SK-N-SH (cell line): ENCODE data around the gene DMRT1.

Source experiments
- EP300 ChIP-seq, 2 experiments: IDR thresholded peaks; 2 replicates each; pipeline versions ENCODE4 v1.4.0 to v1.6.1; 2012; ENCODE audit warnings: borderline replicate concordance in 1 of 2, low read depth in 1 of 2, low read length in 1 of 2
- GABPA ChIP-seq: IDR thresholded peaks from 2 replicates; pipeline ENCODE4 v1.4.0; 2012; ENCODE audit warnings: low read depth, mild to moderate bottlenecking
- JUND ChIP-seq: IDR thresholded peaks from 2 replicates; pipeline ENCODE4 v1.4.0; 2012
- POLR2AphosphoS5 ChIP-seq: IDR thresholded peaks from 2 replicates; pipeline ENCODE4 v1.6.1; 2012; ENCODE audit warnings: low read depth, low read length
- RAD21 ChIP-seq: IDR thresholded peaks from 2 replicates; pipeline ENCODE4 v1.6.1; 2012; ENCODE audit warnings: mild to moderate bottlenecking, low read length
- REST ChIP-seq: IDR thresholded peaks from 2 replicates; pipeline ENCODE4 v1.6.1; 2012; ENCODE audit warnings: mild to moderate bottlenecking, low read depth, low read length, moderate library complexity
- RFX5 ChIP-seq: IDR thresholded peaks from 2 replicates; pipeline ENCODE4 v1.6.1; 2012; ENCODE audit warnings: mild to moderate bottlenecking, improper control_type of control experiment, low read length
- TAF1 ChIP-seq: IDR thresholded peaks from 2 replicates; pipeline ENCODE4 v1.6.1; 2012; ENCODE audit warnings: low read depth, mild to moderate bottlenecking, low read length, moderate library complexity, borderline replicate concordance
- TEAD4 ChIP-seq: IDR thresholded peaks from 2 replicates; pipeline ENCODE4 v1.4.0; 2012; ENCODE audit warnings: mild to moderate bottlenecking, borderline replicate concordance; ENCODE audit not compliant: insufficient read depth
- YY1 ChIP-seq: IDR thresholded peaks from 2 replicates; pipeline ENCODE4 v1.4.0; 2012; ENCODE audit warnings: low read depth, mild to moderate bottlenecking
- ZBTB33 ChIP-seq: IDR thresholded peaks from 2 replicates; pipeline ENCODE4 v1.4.0; 2012; ENCODE audit warnings: low read depth, borderline replicate concordance
- TF ChIP-seq, protein P1 (sequence below): fragments of 200-600 bp; sonication (generic); IDR thresholded peaks from 2 replicates; pipeline ENCODE4 v1.6.1; 2017; ENCODE audit warnings: antibody characterized with exemption, mild to moderate bottlenecking, moderate library complexity
- TF ChIP-seq, protein P2 (sequence below): IDR thresholded peaks from 2 replicates; pipeline ENCODE4 v1.4.0; 2012; ENCODE audit warnings: low read depth, borderline replicate concordance

GRCh38 chr9:917730-918129, 76.2 kb downstream of the DMRT1 start:
- TF ChIP-seq, protein P1, sequence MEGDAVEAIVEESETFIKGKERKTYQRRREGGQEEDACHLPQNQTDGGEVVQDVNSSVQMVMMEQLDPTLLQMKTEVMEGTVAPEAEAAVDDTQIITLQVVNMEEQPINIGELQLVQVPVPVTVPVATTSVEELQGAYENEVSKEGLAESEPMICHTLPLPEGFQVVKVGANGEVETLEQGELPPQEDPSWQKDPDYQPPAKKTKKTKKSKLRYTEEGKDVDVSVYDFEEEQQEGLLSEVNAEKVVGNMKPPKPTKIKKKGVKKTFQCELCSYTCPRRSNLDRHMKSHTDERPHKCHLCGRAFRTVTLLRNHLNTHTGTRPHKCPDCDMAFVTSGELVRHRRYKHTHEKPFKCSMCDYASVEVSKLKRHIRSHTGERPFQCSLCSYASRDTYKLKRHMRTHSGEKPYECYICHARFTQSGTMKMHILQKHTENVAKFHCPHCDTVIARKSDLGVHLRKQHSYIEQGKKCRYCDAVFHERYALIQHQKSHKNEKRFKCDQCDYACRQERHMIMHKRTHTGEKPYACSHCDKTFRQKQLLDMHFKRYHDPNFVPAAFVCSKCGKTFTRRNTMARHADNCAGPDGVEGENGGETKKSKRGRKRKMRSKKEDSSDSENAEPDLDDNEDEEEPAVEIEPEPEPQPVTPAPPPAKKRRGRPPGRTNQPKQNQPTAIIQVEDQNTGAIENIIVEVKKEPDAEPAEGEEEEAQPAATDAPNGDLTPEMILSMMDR = no peak
- TF ChIP-seq GABPA = no peak
- TF ChIP-seq JUND = no peak
- no peak for TF ChIP-seq RFX5
- no peak for TF ChIP-seq POLR2AphosphoS5
- TF ChIP-seq TAF1 = no peak
- no peak for TF ChIP-seq REST
- TF ChIP-seq ZBTB33 = no peak
- TF ChIP-seq EP300 (IDR thresholded peaks at IDR 0.05; ENCODE audit: borderline replicate concordance in 1 of 2, low read depth in 1 of 2, low read length in 1 of 2) = no peak
- no peak for TF ChIP-seq YY1
- TF ChIP-seq, protein P2, sequence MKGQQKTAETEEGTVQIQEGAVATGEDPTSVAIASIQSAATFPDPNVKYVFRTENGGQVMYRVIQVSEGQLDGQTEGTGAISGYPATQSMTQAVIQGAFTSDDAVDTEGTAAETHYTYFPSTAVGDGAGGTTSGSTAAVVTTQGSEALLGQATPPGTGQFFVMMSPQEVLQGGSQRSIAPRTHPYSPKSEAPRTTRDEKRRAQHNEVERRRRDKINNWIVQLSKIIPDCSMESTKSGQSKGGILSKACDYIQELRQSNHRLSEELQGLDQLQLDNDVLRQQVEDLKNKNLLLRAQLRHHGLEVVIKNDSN = no peak
- no peak for TF ChIP-seq TEAD4
- no peak for TF ChIP-seq RAD21
